Activated naive CD4-positive, alpha-beta T cell treated with anti-CD3 and anti-CD28 coated beads, Interleukin-2, amount 50 U/mL, for 72 hours (primary cell): ENCODE data around the gene PDSS2. TPM values are rescaled to one million over a fixed set of nuclear protein-coding genes. Genes with fewer than 3 reads are reported as not detected.
A peak's percentile ranks its signal among the peaks of the same experiment; 100 is the strongest.
"Not testable (repeated sequence)": the region's sequence is repeated elsewhere in the genome, so short reads cannot be mapped to it uniquely, and the experiment has no call there.

Experiments used
- ATAC-seq, 2 donors: fragments of 150-1000 bp; cut with Tn5 transposase; 2 replicates each; pipeline ENCODE4 v1.10.0; 2021; ENCODE audit warnings: mild to moderate bottlenecking in 2 of 2, moderate library complexity in 2 of 2
- DNase-seq, 2 donors: peaks; one replicate each; pipeline ENCODE4 v3.0.0; 2021 to 2022; ENCODE audit warnings: low spot score in 2 of 2
- H3K27ac Mint-ChIP-seq, 2 donors: one replicate each; pipeline ENCODE4 v1.8.0; 2022; ENCODE audit warnings: mild to moderate bottlenecking in 2 of 2, mixed read lengths in 2 of 2
- H3K36me3 Mint-ChIP-seq, 2 donors: one replicate each; pipeline ENCODE4 v1.8.0; 2022; ENCODE audit warnings: mixed read lengths in 2 of 2
- H3K9me3 Mint-ChIP-seq, 2 donors: one replicate each; pipeline ENCODE4 v1.8.0; 2022; ENCODE audit warnings: mixed read lengths in 2 of 2
- total RNA-seq, 2 donors: library from RNA; stranded (reverse); gene quantifications; one replicate each; pipeline ENCODE4 v1.2.3, GENCODE V29; 2022

Gene PDSS2
- total RNA-seq, 2 donors from 2014 or later: 9.5 to 14.8 TPM

GRCh38 chr6:107173779-107174178 lies 285.6 kb downstream of the PDSS2 start:
- ATAC-seq (no peak), DNase-seq (no peak)
- no peak overlapping the region for H3K27ac Mint-ChIP-seq
- no peaks in the 10 kb centered on the region for H3K36me3 Mint-ChIP-seq
- H3K9me3 Mint-ChIP-seq: peaks cover 0 to 5% of the 10 kb centered on the region in 2 donors

GRCh38 chr6:107171513-107171912 lies 287.9 kb downstream of the PDSS2 start:
- no peaks in the 10 kb centered on the region for H3K36me3 Mint-ChIP-seq
- H3K27ac Mint-ChIP-seq: no peak overlapping the region
- ATAC-seq: no peak
- no peak for DNase-seq
- peaks cover 0 to 11% of the 10 kb centered on the region in 2 donors for H3K9me3 Mint-ChIP-seq

- DNase-seq, H3K27ac Mint-ChIP-seq, ATAC-seq, H3K36me3 Mint-ChIP-seq: not testable (repeated sequence)
- peaks cover 0 to 11% of the 10 kb centered on the region in 2 donors for H3K9me3 Mint-ChIP-seq
Measured at GRCh38 chr6:107164299-107164698, 295.1 kb downstream of the PDSS2 start.

- Mint-ChIP-seq H3K36me3 (no peaks in the 10 kb centered on the region), H3K27ac (peak overlapping the region in 1 of 2 donors; percentile 22), H3K9me3 (no peaks in the 10 kb centered on the region)
- no peak for ATAC-seq
- DNase-seq: no peak
Measured at GRCh38 chr6:107161521-107161920, 297.8 kb downstream of the PDSS2 start.

GRCh38 chr6:107156617-107157016 lies 302.7 kb downstream of the PDSS2 start:
- DNase-seq (no peak), ATAC-seq (no peak)
- H3K9me3 Mint-ChIP-seq: no peaks in the 10 kb centered on the region
- no peaks in the 10 kb centered on the region for H3K36me3 Mint-ChIP-seq
- H3K27ac Mint-ChIP-seq: no peak overlapping the region

- Mint-ChIP-seq H3K27ac (no peak overlapping the region), H3K9me3 (no peaks in the 10 kb centered on the region), H3K36me3 (no peaks in the 10 kb centered on the region)
- ATAC-seq (no peak), DNase-seq (no peak)
Measured at GRCh38 chr6:107154801-107155160, 304.6 kb downstream of the PDSS2 start.

- no peaks in the 10 kb centered on the region for H3K36me3 Mint-ChIP-seq
- no peak for ATAC-seq
- DNase-seq: no peak
- H3K9me3 Mint-ChIP-seq: no peaks in the 10 kb centered on the region
- no peak overlapping the region for H3K27ac Mint-ChIP-seq
Measured at GRCh38 chr6:107154131-107154800, 305.1 kb downstream of the PDSS2 start.

GRCh38 chr6:107152638-107153430 lies 306.5 kb downstream of the PDSS2 start:
- Mint-ChIP-seq H3K9me3 (no peaks in the 10 kb centered on the region), H3K36me3 (no peaks in the 10 kb centered on the region), H3K27ac (no peak overlapping the region)
- ATAC-seq: no peak
- DNase-seq: no peak

GRCh38 chr6:107144666-107145065 lies 314.7 kb downstream of the PDSS2 start:
- H3K9me3 Mint-ChIP-seq: no peaks in the 10 kb centered on the region
- DNase-seq (no peak), ATAC-seq (no peak)
- no peaks in the 10 kb centered on the region for H3K36me3 Mint-ChIP-seq
- no peak overlapping the region for H3K27ac Mint-ChIP-seq

GRCh38 chr6:107144014-107144413 lies 315.4 kb downstream of the PDSS2 start:
- DNase-seq: no peak
- ATAC-seq: no peak
- Mint-ChIP-seq H3K9me3 (no peaks in the 10 kb centered on the region), H3K36me3 (no peaks in the 10 kb centered on the region), H3K27ac (no peak overlapping the region)

- H3K9me3 Mint-ChIP-seq: no peaks in the 10 kb centered on the region
- ATAC-seq: no peak
- H3K27ac Mint-ChIP-seq: no peak overlapping the region
- no peak for DNase-seq
- H3K36me3 Mint-ChIP-seq: no peaks in the 10 kb centered on the region
Measured at GRCh38 chr6:107140581-107140980, 318.8 kb downstream of the PDSS2 start.

- not testable (repeated sequence) for ATAC-seq, H3K36me3 Mint-ChIP-seq, DNase-seq, H3K27ac Mint-ChIP-seq, H3K9me3 Mint-ChIP-seq
Measured at GRCh38 chr6:107136324-107136723, 323.0 kb downstream of the PDSS2 start.

GRCh38 chr6:107135048-107135680 lies 324.2 kb downstream of the PDSS2 start:
- H3K36me3 Mint-ChIP-seq, ATAC-seq, H3K9me3 Mint-ChIP-seq, DNase-seq, H3K27ac Mint-ChIP-seq: not testable (repeated sequence)

- ATAC-seq (no peak), DNase-seq (peak in 1 of 2 donors; percentile 16)
- H3K36me3 Mint-ChIP-seq: no peaks in the 10 kb centered on the region
- no peak overlapping the region for H3K27ac Mint-ChIP-seq
- H3K9me3 Mint-ChIP-seq: no peaks in the 10 kb centered on the region
Measured at GRCh38 chr6:107132330-107132954, 326.9 kb downstream of the PDSS2 start.

- DNase-seq: no peak
- ATAC-seq: no peak
- Mint-ChIP-seq H3K9me3 (no peaks in the 10 kb centered on the region), H3K36me3 (no peaks in the 10 kb centered on the region), H3K27ac (peak overlapping the region in 1 of 2 donors; percentile 25)
Measured at GRCh38 chr6:107129370-107129925, 329.9 kb downstream of the PDSS2 start.

- no peak for DNase-seq
- H3K36me3 Mint-ChIP-seq: no peaks in the 10 kb centered on the region
- H3K27ac Mint-ChIP-seq: no peak overlapping the region
- H3K9me3 Mint-ChIP-seq: no peaks in the 10 kb centered on the region
- ATAC-seq: no peak
Measured at GRCh38 chr6:107128577-107128976, 330.8 kb downstream of the PDSS2 start.

GRCh38 chr6:107128175-107128574 lies 331.2 kb downstream of the PDSS2 start:
- no peak for ATAC-seq
- Mint-ChIP-seq H3K9me3 (no peaks in the 10 kb centered on the region), H3K36me3 (no peaks in the 10 kb centered on the region), H3K27ac (no peak overlapping the region)
- DNase-seq: no peak
